ENCODE measurements around the gene QKI.

DNA sequence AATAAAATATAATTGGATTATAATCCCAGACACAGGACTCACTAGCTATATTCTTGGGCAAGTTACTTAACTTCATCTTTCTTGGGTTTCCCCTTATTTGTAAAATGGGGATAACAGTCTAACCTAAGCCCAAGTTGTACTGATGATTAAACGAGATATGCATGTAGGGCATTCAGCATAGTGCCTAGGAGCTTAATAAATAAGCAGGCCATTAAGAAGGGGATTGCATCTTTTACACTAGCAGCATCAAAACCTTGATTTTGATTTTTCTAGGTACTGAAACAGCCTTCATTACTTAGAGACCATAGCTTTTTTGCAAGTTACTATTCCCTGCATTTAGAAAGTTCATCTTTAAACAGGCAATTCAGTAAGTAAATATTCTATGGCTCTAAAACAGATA lies 2.2 kb upstream of the QKI start:
- TF ChIP-seq TAF1 (IDR thresholded peaks at IDR 0.05; ENCODE audit: low read depth) (no peak), NFIC (IDR thresholded peaks at IDR 0.05) (no peak), TEAD4 (IDR thresholded peaks at IDR 0.05) (no peak), EP300 (IDR thresholded peaks at IDR 0.05; ENCODE audit: borderline replicate concordance) (no peak), CREB1 (IDR thresholded peaks at IDR 0.05; ENCODE audit: low read depth) (no peak), EGR1 (IDR thresholded peaks at IDR 0.05) (no peak), RAD21 (IDR thresholded peaks at IDR 0.05; ENCODE audit: low read depth) (no peak), FOXM1 (IDR thresholded peaks at IDR 0.05; ENCODE audit: borderline replicate concordance, low read depth) (no peak), YY1 (IDR thresholded peaks at IDR 0.05; ENCODE audit: low read depth) (no peak), TCF12 (IDR thresholded peaks at IDR 0.05; ENCODE audit: low read depth) (no peak)
- TF ChIP-seq, protein P1, sequence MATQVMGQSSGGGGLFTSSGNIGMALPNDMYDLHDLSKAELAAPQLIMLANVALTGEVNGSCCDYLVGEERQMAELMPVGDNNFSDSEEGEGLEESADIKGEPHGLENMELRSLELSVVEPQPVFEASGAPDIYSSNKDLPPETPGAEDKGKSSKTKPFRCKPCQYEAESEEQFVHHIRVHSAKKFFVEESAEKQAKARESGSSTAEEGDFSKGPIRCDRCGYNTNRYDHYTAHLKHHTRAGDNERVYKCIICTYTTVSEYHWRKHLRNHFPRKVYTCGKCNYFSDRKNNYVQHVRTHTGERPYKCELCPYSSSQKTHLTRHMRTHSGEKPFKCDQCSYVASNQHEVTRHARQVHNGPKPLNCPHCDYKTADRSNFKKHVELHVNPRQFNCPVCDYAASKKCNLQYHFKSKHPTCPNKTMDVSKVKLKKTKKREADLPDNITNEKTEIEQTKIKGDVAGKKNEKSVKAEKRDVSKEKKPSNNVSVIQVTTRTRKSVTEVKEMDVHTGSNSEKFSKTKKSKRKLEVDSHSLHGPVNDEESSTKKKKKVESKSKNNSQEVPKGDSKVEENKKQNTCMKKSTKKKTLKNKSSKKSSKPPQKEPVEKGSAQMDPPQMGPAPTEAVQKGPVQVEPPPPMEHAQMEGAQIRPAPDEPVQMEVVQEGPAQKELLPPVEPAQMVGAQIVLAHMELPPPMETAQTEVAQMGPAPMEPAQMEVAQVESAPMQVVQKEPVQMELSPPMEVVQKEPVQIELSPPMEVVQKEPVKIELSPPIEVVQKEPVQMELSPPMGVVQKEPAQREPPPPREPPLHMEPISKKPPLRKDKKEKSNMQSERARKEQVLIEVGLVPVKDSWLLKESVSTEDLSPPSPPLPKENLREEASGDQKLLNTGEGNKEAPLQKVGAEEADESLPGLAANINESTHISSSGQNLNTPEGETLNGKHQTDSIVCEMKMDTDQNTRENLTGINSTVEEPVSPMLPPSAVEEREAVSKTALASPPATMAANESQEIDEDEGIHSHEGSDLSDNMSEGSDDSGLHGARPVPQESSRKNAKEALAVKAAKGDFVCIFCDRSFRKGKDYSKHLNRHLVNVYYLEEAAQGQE (IDR thresholded peaks at IDR 0.05; ENCODE audit: low read depth), result no peak
- TF ChIP-seq, protein P2, sequence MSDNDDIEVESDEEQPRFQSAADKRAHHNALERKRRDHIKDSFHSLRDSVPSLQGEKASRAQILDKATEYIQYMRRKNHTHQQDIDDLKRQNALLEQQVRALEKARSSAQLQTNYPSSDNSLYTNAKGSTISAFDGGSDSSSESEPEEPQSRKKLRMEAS (IDR thresholded peaks at IDR 0.05), result no peak
- TF ChIP-seq, protein P3, sequence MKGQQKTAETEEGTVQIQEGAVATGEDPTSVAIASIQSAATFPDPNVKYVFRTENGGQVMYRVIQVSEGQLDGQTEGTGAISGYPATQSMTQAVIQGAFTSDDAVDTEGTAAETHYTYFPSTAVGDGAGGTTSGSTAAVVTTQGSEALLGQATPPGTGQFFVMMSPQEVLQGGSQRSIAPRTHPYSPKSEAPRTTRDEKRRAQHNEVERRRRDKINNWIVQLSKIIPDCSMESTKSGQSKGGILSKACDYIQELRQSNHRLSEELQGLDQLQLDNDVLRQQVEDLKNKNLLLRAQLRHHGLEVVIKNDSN (IDR thresholded peaks at IDR 0.05), result no peak
